HCT116 (cell line): Measurements from ENCODE around the gene PEX19. TPM values are rescaled to one million over a fixed set of nuclear protein-coding genes. Genes with fewer than 3 reads are reported as not detected.

Source experiments
- ATAC-seq: fragments of 200-7000 bp; cut with Tn5 transposase; 2 replicates; pipeline ENCODE4 v1.9.1; 2020; ENCODE audit warnings: mild to moderate bottlenecking, moderate library complexity
- BruUV-seq: library from RNA; stranded (reverse); fragments of 400-500 nt; replicated peaks from 2 replicates; lab custom pipeline; 2021; lab: Mats Ljungman, UMichigan
- CTCF ChIA-PET: fragments of 300-600 bp; sonication (Branson Sonifier 250); formaldehyde crosslinking; loops from one replicate; lab custom pipeline; 2021; ENCODE audit warnings: antibody characterized with exemption; lab: Charles Lee
- POLR2A ChIA-PET: fragments of 300-600, 350-600 bp; sonication (Branson Sonifier 250); formaldehyde crosslinking; loops from one replicate; lab custom pipeline; 2021; ENCODE audit warnings: antibody characterized with exemption; lab: Charles Lee
- RAD21 ChIA-PET, 2 experiments: fragments of 300-600 bp; sonication (Branson Sonifier 250); formaldehyde crosslinking; loops; one replicate each; lab custom pipeline; 2023; ENCODE audit warnings: low total read pairs in 2 of 2; ENCODE audit not compliant: uncharacterized antibody in 2 of 2, unreplicated experiment in 2 of 2, low non-redundant PET in 1 of 2; lab: Charles Lee
- DNase-seq: peaks from one replicate; pipeline ENCODE4 v3.0.0-alpha.2; 2010; ENCODE audit warnings: low read depth, low spot score
- H2AFZ ChIP-seq: fragments of 200-600 bp; shearing (Covaris generic), sonication (generic); 2 replicates; pipeline ENCODE4 v1.6.1; 2017; ENCODE audit warnings: low read depth, mixed run types, mixed read lengths, antibody characterized with exemption, low read length; ENCODE audit not compliant: poor library complexity, severe bottlenecking
- H3K27ac ChIP-seq: 2 replicates; pipeline ENCODE4 v1.5.1; 2012; ENCODE audit warnings: low read depth, low read length
- H3K27me3 ChIP-seq: fragments of 200-600 bp; sonication (generic); 2 replicates; pipeline ENCODE4 v1.6.1; 2016; ENCODE audit warnings: mixed run types, low read length, mixed read lengths; ENCODE audit not compliant: insufficient read depth
- H3K36me3 ChIP-seq, 2 experiments: fragments of 200-500 bp in 1 of 2; fragments of 200-600 bp in 1 of 2; sonication (Bioruptor generic) in 1 of 2; sonication (generic) in 1 of 2; 2 replicates each; pipeline versions ENCODE4 v1.5.1 to v1.6.1; 2014 to 2016; ENCODE audit warnings: low read length in 2 of 2, inconsistent platforms in 1 of 2, mixed read lengths in 1 of 2, mixed run types in 1 of 2; ENCODE audit not compliant: insufficient read depth in 2 of 2, control insufficient read depth in 1 of 2
- H3K4me1 ChIP-seq, 2 experiments: fragments of 200-600 bp in 1 of 2; sonication (generic) in 1 of 2; 2 replicates each; pipeline versions ENCODE4 v1.5.1 to v1.6.1; 2012 to 2017; ENCODE audit warnings: low read length in 2 of 2, inconsistent platforms in 1 of 2, mild to moderate bottlenecking in 1 of 2, mixed read lengths in 1 of 2, mixed run types in 1 of 2, moderate library complexity in 1 of 2; ENCODE audit not compliant: insufficient read depth in 2 of 2, control insufficient read depth in 1 of 2
- H3K4me2 ChIP-seq: fragments of 200-600 bp; sonication (generic); 2 replicates; pipeline ENCODE4 v1.6.1; 2017; ENCODE audit warnings: mixed run types, low read length, mixed read lengths
- H3K4me3 ChIP-seq, 2 experiments: fragments of 200-600 bp in 1 of 2; sonication (generic) in 1 of 2; replicated peaks in 1 of 2; 2 replicates each; pipeline ENCODE4 v1.5.1; 2011 to 2016; ENCODE audit warnings: low read length in 2 of 2, control low read depth in 1 of 2, low read depth in 1 of 2, mild to moderate bottlenecking in 1 of 2, mixed read lengths in 1 of 2, mixed run types in 1 of 2
- H3K79me2 ChIP-seq: fragments of 200-600 bp; sonication (generic); 2 replicates; pipeline ENCODE4 v1.6.1; 2017; ENCODE audit warnings: mild to moderate bottlenecking, mixed run types, low read length, moderate library complexity, mixed read lengths; ENCODE audit not compliant: insufficient read depth
- H3K9ac ChIP-seq: fragments of 200-600 bp; sonication (generic); 2 replicates; pipeline ENCODE4 v1.6.1; 2016; ENCODE audit warnings: low read length, mixed read lengths
- H3K9me2 ChIP-seq: fragments of 200-600 bp; sonication (generic), shearing (Covaris generic); 2 replicates; pipeline ENCODE4 v1.6.1; 2017; ENCODE audit warnings: mixed run types, mild to moderate bottlenecking, moderate library complexity; ENCODE audit not compliant: insufficient read depth
- H3K9me3 ChIP-seq, 2 experiments: fragments of 200-500 bp in 1 of 2; fragments of 200-600 bp in 1 of 2; sonication (Bioruptor generic) in 1 of 2; sonication (generic) in 1 of 2; 2 replicates each; pipeline ENCODE4 v1.6.1; 2014 to 2017; ENCODE audit warnings: low read length in 2 of 2, mixed read lengths in 2 of 2, inconsistent platforms in 1 of 2, low read depth in 1 of 2, mild to moderate bottlenecking in 1 of 2, mixed run types in 1 of 2, moderate library complexity in 1 of 2; ENCODE audit not compliant: control insufficient read depth in 1 of 2, insufficient read depth in 1 of 2
- H4K20me1 ChIP-seq: fragments of 200-600 bp; sonication (generic), shearing (Covaris generic); 2 replicates; pipeline ENCODE4 v1.6.1; 2017; ENCODE audit warnings: mixed run types, mild to moderate bottlenecking, moderate library complexity; ENCODE audit not compliant: insufficient read depth
- CBX3 ChIP-seq: IDR thresholded peaks from 2 replicates; pipeline ENCODE4 v1.6.1; 2012; ENCODE audit warnings: low read depth
- EGR1 ChIP-seq: IDR thresholded peaks from 2 replicates; pipeline ENCODE4 v1.6.1; 2012; ENCODE audit warnings: low read depth
- ELF1 ChIP-seq: IDR thresholded peaks from 2 replicates; pipeline ENCODE4 v1.6.1; 2012; ENCODE audit warnings: low read depth, borderline replicate concordance
- EZH2 ChIP-seq: fragments of 200-600 bp; sonication (generic); IDR thresholded peaks from 2 replicates; pipeline ENCODE4 v1.6.1; 2017; ENCODE audit warnings: antibody characterized with exemption, mixed run types
- FOSL1 ChIP-seq: IDR thresholded peaks from 2 replicates; pipeline ENCODE4 v1.6.1; 2012; ENCODE audit warnings: low read depth
- JUND ChIP-seq: IDR thresholded peaks from 2 replicates; pipeline ENCODE4 v1.6.1; 2012
- POLR2A ChIP-seq: IDR thresholded peaks from 2 replicates; pipeline ENCODE4 v1.7.0; 2011; ENCODE audit warnings: borderline replicate concordance; ENCODE audit not compliant: insufficient read depth, insufficient read length; ENCODE audit errors: extremely low read depth
- POLR2AphosphoS5 ChIP-seq: IDR thresholded peaks from 2 replicates; pipeline ENCODE4 v1.6.1; 2011; ENCODE audit warnings: mild to moderate bottlenecking, low read depth, low read length, moderate library complexity
- SRF ChIP-seq: IDR thresholded peaks from 2 replicates; pipeline ENCODE4 v1.6.1; 2012; ENCODE audit warnings: low read depth
- ZFX ChIP-seq: fragments of 450-650 bp; IDR thresholded peaks from 2 replicates; pipeline ENCODE4 v1.6.1; 2017
- ZNF274 ChIP-seq: fragments of 200-500 bp; sonication (Bioruptor generic); IDR thresholded peaks from 2 replicates; pipeline ENCODE4 v1.6.1; 2014; ENCODE audit warnings: mild to moderate bottlenecking, low read depth, low read length, inconsistent platforms
- intact Hi-C: fragments of 100-400 bp; cut with micrococcal nuclease; formaldehyde crosslinking; loops from 2 replicates; pipeline ENCODE4 v1.10.0; 2022
- total RNA-seq: library from RNA; stranded (reverse); gene quantifications from one replicate; pipeline ENCODE4 v1.2.1, GENCODE V29; 2021; ENCODE audit not compliant: unreplicated experiment
- TF ChIP-seq, protein P1 (sequence below), 3 experiments: fragments of 200-600 bp in 1 of 3; sonication (generic) in 1 of 3; IDR thresholded peaks in 2 of 3; conservative IDR thresholded peaks in 1 of 3; 2 replicates each; pipeline ENCODE4 v1.5.1; 2012 to 2017; ENCODE audit warnings: low read depth in 2 of 3, low read length in 2 of 3, antibody characterized with exemption in 1 of 3, borderline replicate concordance in 1 of 3, control low read depth in 1 of 3, mild to moderate bottlenecking in 1 of 3, mixed read lengths in 1 of 3, mixed run types in 1 of 3, moderate library complexity in 1 of 3; ENCODE audit not compliant: insufficient read depth in 1 of 3

Gene PEX19
- total RNA-seq, 1 experiment from 2014 or later, result 35.9 TPM

DNA sequence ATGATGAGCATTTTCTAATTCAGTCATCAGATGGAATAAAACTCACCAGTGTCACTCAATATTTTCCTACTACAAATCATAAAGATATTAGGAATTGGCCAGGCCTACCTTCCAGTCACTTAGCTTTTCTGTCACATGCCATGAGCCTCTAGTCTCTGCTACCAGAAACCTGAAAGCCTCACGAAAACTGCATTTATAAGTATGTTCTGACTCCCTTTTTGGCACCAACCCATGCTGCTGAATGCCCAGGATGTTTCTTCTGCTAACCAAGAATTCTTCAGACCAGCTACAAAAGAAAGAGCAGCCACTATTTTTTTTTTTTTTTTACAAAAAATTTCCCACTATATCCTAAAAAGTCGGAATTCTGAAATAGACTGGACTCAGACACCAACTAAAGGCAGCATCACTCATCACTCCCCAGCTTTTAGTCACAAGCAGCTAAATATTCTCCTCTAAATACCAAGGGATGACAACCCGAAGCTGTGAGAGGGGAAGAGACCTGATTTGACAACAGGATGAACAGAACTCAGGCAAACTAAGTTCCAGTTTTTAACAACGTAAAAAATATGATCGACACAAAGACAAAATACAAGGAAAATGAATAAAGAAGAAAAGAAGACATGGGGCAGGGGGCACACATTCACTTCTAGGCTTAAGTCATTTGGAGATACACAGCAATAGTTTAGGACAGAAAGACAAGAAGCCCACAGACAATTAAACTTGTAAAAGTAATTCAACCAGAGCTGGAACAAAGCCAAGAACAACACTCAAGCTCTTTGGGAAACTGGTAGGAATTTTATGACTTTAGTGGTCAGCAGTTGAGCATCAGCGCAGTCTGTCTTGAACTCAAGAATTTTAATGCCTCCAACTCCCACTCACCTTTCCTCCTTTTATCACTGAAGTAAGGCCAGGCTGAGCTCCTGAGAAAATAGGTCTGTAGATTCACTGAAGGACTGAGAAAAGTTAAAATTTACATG is 24.2 kb downstream of the PEX19 start (continued):
- TF ChIP-seq, protein P1, sequence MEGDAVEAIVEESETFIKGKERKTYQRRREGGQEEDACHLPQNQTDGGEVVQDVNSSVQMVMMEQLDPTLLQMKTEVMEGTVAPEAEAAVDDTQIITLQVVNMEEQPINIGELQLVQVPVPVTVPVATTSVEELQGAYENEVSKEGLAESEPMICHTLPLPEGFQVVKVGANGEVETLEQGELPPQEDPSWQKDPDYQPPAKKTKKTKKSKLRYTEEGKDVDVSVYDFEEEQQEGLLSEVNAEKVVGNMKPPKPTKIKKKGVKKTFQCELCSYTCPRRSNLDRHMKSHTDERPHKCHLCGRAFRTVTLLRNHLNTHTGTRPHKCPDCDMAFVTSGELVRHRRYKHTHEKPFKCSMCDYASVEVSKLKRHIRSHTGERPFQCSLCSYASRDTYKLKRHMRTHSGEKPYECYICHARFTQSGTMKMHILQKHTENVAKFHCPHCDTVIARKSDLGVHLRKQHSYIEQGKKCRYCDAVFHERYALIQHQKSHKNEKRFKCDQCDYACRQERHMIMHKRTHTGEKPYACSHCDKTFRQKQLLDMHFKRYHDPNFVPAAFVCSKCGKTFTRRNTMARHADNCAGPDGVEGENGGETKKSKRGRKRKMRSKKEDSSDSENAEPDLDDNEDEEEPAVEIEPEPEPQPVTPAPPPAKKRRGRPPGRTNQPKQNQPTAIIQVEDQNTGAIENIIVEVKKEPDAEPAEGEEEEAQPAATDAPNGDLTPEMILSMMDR (IDR thresholded peaks at IDR 0.05 in 2 of 3, conservative IDR thresholded peaks at IDR 0.05 in 1 of 3; ENCODE audit: borderline replicate concordance in 1 of 3, insufficient read depth in 1 of 3, low read depth in 2 of 3, low read length in 2 of 3), result no peak
- no peak for TF ChIP-seq POLR2A
- no peak for TF ChIP-seq EZH2
- TF ChIP-seq POLR2AphosphoS5, result no peak
- TF ChIP-seq SRF, result no peak
- no peak for TF ChIP-seq EGR1
- no peak for TF ChIP-seq ZFX
- TF ChIP-seq CBX3, result no peak
- no peak for TF ChIP-seq ZNF274
- no peak for TF ChIP-seq JUND
- no peak for TF ChIP-seq FOSL1

GRCh38 chr1:160258177-160258798 is 26.6 kb downstream of the PEX19 start:
- Histone ChIP-seq H3K9me3 (no peaks in the 10 kb centered on the region), H3K4me2 (no peak overlapping the region), H3K9ac (no peak overlapping the region), H3K4me3 (no peak overlapping the region), H4K20me1 (no peaks in the 10 kb centered on the region; the same call in 1 of the 2 replicates), H3K36me3 (0 out of 4 replicates have a peak, but pooled peaks cover 0 to 5% of the 10 kb centered on the region in 2 experiments), H3K27me3 (no peaks in the 10 kb centered on the region), H3K27ac (no peak overlapping the region), H3K9me2 (no peaks in the 10 kb centered on the region), H2AFZ (no peak overlapping the region), H3K4me1 (peaks cover 33 to 35% of the 10 kb centered on the region in 2 experiments), H3K79me2 (peaks cover 74% of the 10 kb centered on the region)
- TF ChIP-seq ELF1, result no peak
- ChIA-PET RAD21 (no interaction called here), POLR2A (no interaction called here), CTCF (interaction anchor here (1.2 to 1.5 kb wide), 2 partner anchors 39 to 65 kb away, joined by 3 to 4 read pairs; no protein-coding TSS in a partner anchor)
- intact Hi-C loops, result no loop called here
- no TSS peak for BruUV-seq
- ATAC-seq, result no peak
- no peak for DNase-seq
